Stimulated activated CD8-positive, alpha-beta memory T cell treated with anti-CD3 and anti-CD28 coated beads, Interleukin-12 subunit alpha, Interleukin-12 subunit beta, amount 100 ng/mL, for 1 hour (primary cell): ENCODE results near the gene MRPL38.

ENCODE experiments used
- DNase-seq: peaks from one replicate; pipeline ENCODE4 v3.0.0-alpha.2; 2020; ENCODE audit warnings: low read depth

The MRPL38 gene

DNA sequence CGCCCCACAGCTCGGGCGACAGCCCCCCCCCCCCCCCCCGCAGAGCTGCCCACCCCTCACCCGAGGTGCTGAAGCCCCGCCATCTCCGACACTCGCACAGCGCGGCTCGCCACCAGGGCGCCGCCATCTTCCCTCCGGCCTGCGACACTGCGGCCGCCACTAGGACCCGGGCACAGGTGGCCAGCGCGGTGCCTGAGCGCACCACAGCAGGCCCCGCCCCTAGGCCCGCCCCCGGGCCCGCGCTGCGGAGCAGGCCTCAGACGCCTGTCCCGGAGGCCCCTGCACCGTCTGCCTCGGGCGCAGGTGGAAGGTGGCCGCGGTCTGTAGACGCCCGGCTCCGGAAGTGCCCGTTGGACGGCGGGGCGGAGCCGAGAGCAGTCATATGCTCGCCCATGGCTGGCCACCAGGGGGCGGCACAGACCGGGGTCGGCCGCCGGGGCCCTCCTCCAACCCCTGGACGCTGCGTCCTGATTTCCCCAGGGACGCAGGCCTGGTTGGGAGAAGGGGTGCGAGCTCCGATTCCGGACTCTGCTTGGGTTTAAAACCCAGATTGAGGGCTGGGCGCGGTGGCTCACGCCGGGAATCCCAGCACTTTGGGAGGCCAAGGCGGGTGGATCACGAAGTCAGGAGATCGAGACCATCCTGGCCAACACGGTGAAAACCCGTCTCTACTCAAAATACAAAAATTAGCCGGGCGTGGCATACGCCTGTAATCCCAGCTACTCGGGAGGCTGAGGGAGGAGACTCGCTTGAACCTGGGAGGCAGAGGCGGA is at the start of gene MRPL38:
Gene MRPL38 (minus strand): TSS at position 136 of the 773 bp plus-strand sequence. CDS start 9 bp downstream, at position 127.
- DNase-seq: peak; percentile 83

- no peak for DNase-seq
Observed at GRCh38 chr17:75950855-75951554, 46.3 kb upstream of the MRPL38 start.

- DNase-seq: no peak
Observed at GRCh38 chr17:75950421-75950820, 45.7 kb upstream of the MRPL38 start.

GRCh38 chr17:75945211-75945610 is 40.5 kb upstream of the MRPL38 start:
- no peak for DNase-seq

- DNase-seq: no peak
Observed at GRCh38 chr17:75943491-75943890, 38.8 kb upstream of the MRPL38 start.

DNA sequence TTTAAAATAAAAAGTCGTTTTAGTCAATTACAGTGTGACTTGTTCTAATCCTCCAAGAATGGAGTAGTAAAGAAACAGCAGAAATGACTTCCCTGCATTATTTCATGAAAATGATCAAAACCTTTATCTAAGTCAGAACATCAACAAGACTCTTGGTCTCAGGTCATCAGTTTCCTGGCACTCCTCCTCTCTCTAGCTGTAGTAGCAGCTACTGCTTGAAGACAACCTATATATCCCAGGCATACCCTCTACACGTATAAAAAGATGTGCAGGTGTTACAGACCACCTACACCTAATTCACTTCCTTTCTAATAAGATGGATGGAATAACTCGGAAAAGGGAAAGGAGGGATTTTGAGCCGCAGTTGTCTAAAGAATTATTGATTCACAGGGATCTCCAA is 37.8 kb upstream of the MRPL38 start:
- no peak for DNase-seq

- DNase-seq: no peak
Observed at GRCh38 chr17:75941442-75941819, 36.7 kb upstream of the MRPL38 start.

DNA sequence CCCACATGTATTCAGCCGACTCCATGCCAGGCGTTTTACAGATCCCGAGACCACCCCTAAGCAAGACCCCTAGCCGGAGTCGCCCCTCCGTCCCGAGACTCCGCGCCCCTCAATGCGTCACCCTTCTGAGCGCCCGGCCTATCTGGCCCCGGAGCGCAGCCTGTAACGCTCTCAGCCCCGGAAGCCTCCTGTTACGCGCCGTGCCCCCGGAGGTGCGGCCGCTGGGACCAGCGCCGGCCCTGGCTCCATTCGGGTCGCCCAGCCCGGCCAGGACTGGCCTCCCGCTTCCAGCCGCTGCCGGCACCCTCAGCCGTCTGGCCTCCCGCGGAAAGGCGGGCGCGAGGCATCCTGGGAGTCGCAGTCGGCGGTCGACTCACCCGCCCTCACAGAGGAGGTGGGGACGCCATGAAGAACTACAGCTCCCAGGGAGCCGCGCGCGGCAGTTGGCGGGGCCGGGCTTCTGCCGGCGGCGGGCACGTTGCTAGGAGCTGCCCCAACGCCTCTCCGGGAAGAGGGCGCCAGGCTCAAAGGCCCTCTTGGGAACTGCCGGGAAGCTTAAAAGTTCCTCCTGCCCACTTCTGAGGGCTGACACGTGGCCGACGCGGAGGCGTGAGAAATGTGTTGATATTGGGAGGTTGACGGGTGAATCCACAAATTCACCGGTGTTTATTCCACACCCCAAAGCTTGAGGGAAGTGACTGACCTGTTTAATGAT is 36.2 kb upstream of the MRPL38 start, which contains the start of gene FBF1:
Gene FBF1 (minus strand): TSS at position 316 of the 715 bp plus-strand sequence. CDS start 2,893 bp downstream, outside the sequence.
- DNase-seq: peak; percentile 72

DNA sequence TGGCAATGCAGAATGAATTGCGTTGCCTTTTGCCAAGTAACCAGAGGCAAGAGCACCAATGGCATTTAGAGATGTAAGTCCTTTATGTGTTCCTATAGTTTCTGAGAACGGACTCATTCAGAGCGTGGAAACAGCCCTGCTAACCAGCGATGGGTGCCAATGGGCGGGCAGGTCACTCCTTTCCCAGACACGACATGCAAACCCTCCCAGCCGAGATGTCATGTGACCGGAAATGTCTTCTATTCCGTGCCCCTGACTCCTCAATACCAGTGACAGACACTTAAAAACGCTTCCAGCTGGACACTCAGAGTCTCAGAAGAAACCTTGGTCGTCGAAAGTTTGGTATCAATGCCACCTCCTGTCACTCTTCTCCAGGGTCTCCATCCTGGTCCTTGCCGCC is 33.0 kb upstream of the MRPL38 start:
- DNase-seq: no peak

- no peak for DNase-seq
Observed at GRCh38 chr17:75933808-75934207, 29.1 kb upstream of the MRPL38 start.

GRCh38 chr17:75932852-75933251 is 28.2 kb upstream of the MRPL38 start:
- DNase-seq: no peak

DNA sequence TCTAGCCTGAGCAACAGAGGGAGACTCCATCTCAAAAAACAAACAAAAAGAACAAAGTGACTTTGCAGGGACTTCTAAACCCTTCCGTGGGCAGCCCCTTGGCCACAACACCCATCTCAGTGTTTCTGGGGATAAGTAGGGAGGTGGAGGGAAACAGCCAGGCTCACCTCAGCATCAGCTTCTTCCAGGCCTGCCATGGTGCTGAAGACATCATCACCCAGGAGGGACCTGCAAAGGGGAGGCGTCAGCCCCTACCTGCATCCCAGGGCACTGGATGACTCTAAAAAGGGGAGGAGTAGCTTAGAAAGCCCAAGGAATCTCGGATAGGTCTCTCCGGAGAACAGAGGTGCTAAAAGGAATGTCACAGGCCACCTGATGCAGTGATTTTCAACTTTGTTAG is 26.4 kb upstream of the MRPL38 start:
- no peak for DNase-seq

DNA sequence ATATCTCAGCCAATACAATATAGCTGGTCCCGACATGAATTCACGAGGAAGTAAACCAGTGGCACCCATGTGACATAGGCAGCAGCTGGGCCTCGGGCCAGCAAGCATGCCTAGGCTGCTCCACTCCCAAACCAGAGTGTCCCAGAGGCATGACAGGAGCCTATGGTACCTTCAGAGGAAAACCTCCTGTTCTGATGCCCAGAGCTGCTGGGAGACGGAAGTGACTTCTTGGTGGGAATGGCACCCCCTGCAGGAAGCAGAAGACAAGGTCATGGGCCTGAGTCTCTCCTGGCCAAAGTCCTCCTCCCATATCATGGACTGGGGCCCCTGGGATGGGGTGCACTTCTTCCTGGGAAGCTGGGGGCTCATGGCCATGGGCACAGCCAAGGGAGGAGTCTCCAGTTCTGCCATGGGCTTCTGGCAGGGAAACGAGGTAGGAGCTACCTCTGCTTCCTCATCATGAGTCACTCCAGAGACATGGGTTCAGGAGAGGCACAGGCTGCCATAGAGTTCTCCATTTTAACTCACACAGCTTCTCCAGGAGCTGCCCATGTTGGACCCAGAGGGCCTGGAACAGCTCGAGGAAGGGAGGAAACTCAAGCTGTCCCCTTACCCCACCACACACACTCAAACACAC is 22.7 kb upstream of the MRPL38 start:
- no peak for DNase-seq

DNA sequence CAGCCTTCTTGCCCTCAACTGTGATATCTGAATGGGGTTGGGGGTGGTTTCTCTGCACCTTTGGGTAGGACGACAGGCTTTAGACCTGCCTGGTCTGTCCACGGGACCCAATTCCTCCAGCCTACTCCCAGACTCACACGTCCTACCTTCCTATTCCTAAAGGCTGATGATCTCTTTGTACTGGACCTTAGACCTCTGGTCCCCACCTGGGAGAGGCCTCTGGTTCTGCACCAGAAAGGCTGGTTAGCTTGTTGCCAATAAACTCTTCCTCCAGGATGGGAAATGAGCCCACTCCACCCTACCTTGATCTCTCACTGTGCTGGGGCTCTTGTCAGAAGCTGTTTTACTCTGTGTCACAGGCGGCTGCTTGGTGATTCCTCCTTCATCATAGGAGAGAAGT is 21.8 kb upstream of the MRPL38 start:
- no peak for DNase-seq

DNA sequence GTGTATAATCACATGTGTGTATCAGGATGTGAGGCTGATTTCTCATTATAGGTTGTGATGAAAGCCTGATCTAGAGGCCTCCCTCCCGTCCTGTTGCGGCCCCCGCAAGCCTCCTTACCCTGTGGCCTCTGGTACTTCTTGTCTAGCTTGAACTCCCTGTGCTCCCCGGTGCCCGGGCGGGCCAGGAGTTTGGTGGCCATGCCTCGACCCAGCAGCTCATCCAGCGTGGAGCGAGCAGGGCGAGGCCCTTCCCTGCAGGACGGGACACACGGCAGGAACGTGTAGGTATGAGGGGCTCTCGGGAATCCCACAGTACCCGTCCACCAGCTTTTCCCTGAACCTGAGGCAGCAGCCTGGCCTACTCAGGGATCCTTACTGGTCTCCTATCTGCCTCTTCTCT is 21.2 kb upstream of the MRPL38 start:
- DNase-seq: no peak

- DNase-seq: no peak
Observed at GRCh38 chr17:75925103-75925502, 20.4 kb upstream of the MRPL38 start.

- DNase-seq: no peak
Observed at GRCh38 chr17:75922963-75923874, 18.5 kb upstream of the MRPL38 start.

DNA sequence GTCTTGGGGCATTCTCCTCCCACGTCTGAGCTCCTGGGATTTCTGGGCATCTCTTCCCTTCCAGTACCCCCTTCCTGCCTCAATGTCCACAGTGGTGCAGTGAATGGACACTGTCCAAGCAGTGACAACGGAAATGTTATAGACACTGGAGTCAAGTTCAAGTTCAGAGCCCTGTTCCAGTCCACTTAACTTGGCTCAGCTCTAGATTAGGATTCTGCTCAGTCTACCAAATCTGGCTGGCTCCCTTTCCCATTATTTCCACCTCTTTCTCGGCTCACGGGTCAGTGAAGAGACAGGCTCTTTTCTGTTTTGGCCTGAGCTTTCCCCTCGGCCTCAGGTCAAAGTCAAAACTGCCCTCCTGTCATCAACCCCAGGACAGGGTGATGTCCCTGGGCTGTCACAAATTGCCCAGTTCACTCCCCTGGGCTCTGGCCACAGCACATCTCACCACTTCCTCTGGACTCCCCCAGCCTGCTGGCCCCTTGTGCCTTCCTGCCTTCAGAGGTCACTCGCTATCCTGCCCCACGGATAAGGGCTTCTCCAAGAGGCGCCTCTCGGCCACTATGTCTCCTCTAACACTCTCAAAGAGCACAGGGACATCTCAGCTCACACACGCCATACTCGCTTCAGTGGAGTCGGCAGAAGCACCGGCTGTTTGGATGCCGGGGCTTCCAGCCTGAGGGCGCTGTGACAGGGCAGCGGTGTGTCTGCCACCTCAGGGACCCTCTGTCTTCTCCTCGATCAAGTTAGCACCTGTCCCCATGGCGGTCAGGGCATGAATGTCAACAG is 17.7 kb upstream of the MRPL38 start:
- no peak for DNase-seq

- DNase-seq: no peak
Observed at GRCh38 chr17:75921596-75921995, 16.9 kb upstream of the MRPL38 start.

- DNase-seq: no peak
Observed at GRCh38 chr17:75920045-75920560, 15.4 kb upstream of the MRPL38 start.
